Activated CD4-positive, alpha-beta T cell treated with anti-CD3 and anti-CD28 coated beads, Interleukin-2, amount 50 U/mL, for 4 hours (primary cell): ENCODE results near the gene CHST6.
"Not testable (repeated sequence)": the region's sequence is repeated elsewhere in the genome, so short reads cannot be mapped to it uniquely, and the experiment has no call there.

Experiments used
- DNase-seq, 2 experiments: peaks; one replicate each; pipeline ENCODE4 v3.0.0-alpha.2; 2020

Gene CHST6

GRCh38 chr16:75502916-75503605, 7.8 kb upstream of the CHST6 start:
- no peak for DNase-seq

GRCh38 chr16:75501820-75502219, 6.6 kb upstream of the CHST6 start:
- not testable (repeated sequence) for DNase-seq

DNA sequence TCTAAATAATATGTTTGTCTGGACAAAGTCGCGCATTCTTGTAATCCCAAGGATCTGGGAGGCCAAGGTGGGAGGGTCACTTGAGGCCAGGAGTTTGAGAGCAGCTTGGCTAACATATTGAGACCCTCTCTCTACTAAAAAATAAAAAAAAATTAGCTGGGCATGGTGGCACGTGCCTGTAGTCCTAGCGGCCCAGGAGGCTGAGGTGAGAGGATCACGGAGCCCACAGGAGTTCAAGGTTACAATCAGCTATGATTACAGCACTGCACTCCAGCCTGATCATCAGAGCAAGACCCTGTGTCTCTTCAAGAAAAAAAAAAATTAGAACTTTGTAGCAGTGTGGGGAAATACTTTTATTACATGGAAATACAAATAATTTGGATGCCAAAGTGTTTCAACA, 6.1 kb upstream of the CHST6 start:
- DNase-seq = no peak

DNA sequence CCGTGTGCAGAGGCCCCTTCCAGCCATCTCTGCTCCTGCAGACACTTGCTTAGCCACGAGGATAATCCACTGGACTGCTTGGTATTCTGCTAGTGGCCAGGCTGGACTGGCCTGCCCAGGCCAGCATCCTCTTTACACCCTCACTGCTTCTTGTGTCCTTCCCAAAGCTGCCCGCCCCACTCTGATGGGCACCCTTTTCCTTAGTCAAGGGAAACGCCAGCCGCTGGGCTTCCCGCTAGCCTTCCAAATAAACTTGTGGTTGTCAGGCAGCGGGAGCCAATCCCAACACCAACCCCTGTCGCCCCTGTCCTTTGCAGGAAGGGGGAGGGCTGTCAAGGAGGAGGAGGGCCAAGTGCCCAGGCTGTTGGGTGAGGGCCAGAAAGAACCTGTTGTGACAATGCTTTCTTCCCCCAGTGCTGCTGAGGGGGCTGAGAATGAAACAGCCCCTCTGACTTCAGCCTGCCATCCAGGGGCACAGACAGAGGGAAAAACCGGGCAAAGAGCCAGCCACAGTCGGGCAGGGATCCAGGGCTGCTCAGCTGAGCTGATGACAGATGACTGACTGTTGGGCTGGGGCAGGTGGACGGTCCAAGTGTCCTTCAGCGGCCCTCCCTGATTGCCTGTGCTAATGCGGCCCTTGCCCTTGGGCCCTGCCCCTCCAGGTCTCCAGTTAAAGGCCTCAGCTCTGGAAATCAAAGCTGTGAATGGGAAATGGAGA, 3.5 kb upstream of the CHST6 start:
- not testable (repeated sequence) for DNase-seq

DNA sequence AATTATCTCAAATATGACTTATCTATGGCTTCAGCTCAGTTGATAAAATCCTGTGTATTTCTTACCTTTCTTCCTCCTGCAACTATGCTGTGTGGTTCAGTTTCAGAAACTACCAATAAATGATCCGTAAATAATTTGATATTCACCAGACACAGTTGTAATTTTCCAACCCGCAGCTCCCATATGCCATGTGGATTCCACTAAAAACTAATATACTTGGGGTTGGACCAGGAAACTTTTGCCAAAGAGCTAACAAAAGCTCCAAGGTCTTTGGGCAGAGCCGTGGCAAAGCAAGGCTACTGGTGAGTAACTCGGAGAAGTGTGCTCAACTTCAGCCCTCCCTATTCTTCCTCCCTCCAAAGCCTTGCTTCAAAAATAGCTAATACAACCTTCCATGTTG, 2.3 kb upstream of the CHST6 start:
- DNase-seq = no peak

- no peak for DNase-seq
Observed at GRCh38 chr16:75494661-75495075, 573 bp downstream of the CHST6 start.

DNA sequence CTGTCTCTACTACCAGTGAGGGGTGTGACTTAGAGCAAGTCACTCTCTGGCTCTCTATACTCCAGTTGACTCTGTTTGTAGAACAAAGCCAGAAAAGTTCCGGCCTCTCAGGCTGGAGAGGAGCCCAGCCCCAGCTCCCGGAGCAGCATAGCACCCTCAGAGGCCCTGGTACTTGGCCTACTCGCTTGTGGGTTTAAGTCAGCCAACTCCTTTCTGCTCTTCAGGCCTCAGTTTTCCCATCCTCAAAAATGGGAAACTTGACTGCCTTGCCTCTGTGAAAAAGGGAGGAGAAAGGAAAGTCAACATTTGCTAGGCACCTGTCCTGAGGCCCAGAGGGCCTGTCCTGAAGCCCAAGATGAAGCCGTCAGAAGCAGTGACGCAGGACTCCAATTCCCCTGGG, 1.1 kb downstream of the CHST6 start:
- no peak for DNase-seq

DNA sequence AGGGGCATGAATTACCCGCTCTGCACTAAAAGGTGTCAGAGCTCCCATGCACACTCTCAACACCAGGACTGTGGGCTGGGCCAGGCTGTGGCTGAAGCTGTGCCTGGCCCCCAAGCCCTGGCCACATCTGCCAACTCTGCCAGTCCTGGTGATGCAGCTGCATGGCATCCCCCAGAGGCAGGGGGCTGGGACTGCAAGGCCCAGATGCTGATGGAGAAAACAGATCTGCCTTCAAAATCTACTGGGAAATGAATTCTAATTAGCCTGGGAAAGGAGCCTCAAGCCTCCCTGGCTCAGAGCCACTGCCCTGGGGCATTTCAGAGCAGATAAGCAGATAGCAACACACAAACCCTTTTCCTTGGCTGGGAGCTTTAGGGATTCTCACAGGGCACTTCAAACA, 3.4 kb downstream of the CHST6 start:
- no peak for DNase-seq

DNA sequence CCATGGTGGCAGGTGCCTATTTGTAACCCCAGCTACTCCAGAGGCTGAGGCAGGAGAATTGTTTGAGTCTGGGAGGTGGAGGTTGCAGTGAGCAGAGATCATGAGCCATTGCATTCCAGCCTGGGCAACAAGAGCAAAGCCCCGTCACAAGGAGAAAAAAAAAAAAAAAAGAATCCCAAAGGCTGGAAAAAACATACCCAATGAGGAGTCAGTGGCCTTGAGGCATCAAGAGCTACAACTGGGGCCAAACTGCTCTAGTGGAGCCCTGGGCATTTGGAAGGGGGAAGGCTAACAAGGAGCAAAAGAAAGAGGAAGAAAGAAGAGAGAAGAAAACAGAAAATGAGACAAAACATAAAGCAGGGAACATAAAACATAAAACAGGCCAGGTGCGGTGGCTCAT, 6.9 kb downstream of the CHST6 start:
- DNase-seq = no peak

DNA sequence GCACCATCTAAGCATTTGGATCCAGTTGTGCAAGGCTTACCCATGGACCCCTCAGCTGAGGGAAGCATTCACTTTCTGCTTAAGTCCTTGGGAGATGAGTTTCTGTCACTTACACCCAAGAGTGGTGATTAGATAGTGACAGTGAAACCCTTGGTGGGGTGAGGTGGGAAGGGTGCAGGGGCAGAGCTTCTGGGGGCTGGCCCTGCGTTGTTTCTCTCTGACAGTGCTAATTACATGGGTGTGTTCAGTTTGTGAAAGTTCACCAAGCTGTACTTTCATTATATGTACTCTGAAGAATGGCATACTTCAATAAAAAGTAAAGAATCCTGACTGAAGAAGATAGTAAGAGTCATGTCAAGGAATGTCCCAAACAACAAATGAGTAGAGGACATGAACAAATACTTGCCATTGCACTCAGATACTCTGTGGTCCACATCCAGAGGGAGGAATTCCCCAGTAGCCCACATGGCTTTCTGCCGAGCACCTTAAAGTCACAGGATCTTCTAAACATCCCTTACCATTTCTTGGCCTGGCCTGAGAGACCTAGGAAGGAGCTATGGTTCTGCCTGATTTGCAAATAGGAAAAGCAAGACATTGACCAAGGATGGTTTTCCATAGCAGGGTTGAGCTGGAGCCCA, 8.4 kb downstream of the CHST6 start:
- DNase-seq = no peak

GRCh38 chr16:75486014-75486675, 9.1 kb downstream of the CHST6 start:
- no peak for DNase-seq

DNA sequence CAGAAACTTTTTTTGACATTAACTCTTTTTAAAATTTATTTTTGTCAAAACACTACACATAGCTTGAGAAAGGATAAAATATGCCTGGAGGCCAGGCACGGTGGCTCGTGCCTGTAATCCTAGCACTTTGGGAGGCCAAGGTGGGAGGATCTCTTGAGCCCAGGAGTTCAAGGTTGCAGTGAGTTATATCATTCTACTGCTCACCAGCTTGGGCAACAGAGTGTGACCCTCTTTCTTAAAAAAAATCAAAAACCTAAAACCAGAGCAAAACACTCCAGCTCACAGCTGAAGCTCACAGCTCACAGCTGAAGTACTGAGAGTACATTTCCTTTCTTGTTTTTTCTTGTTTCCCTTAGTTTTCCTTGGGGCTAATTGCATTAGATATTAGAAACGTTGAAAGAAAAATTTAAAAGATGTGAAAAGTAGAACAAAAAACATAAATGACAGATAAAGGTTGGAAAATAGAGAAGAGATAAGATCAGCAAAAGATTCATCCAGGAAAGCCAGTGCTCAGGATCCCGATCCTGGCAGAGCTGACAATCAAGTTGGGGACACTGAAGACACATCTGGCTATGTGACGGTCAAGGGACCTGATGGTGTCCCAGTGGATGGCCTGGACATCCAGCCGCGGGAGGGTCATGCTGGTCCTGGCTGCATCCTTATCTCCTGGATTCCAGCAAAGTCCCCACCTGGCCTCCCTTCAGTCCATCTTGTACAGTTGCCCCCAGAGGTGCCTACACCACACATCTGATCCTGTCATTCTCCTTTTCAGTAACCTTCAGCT, 9.8 kb downstream of the CHST6 start:
- DNase-seq = no peak

GRCh38 chr16:75483222-75483621, 12.0 kb downstream of the CHST6 start:
- DNase-seq = no peak

- DNase-seq = no peak
Observed at GRCh38 chr16:75482434-75483205, 12.6 kb downstream of the CHST6 start.

DNA sequence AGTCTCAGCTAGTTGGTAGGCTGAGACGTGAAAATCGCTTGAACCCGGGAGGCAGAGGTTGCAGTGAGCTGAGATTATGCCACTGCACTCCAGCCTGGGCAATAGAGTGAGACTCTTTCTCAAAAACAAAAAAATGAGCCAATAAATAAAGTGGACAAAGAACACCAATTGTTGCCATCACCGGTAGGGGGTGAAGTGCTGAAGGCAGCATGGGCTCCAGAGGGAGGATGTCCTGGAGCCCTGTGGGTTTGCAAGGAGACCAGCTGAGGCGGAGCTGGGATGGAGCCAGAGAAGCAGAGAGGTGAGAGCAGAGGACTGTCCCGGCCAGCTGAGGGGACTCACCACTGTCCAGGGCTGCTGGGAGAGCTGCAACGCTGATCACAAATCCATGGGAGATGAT, 13.8 kb downstream of the CHST6 start:
- no peak for DNase-seq

GRCh38 chr16:75479421-75479990, 15.7 kb downstream of the CHST6 start:
- no peak for DNase-seq

GRCh38 chr16:75478480-75479345, 16.5 kb downstream of the CHST6 start:
- no peak for DNase-seq

- no peak for DNase-seq
Observed at GRCh38 chr16:75477680-75478473, 17.4 kb downstream of the CHST6 start.

DNA sequence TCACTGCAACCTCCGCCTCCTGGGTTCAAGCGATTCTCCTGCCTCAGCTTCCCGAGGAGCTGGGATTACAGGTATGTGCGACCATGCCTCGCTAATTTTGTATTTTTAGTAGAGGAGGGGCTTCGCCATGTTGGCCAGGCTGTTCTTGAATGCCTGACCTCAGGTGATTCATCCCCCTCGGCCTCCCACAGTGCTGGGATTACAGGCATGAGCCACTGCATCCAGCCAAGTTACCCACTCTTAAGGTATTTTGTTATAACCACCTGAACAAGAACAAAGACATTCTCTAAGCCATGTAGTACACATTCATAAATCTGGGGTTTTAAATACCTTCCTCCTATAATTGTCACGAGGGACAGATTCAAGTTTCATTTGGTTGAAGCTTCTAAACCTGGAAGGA, 18.4 kb downstream of the CHST6 start:
- DNase-seq = no peak

DNA sequence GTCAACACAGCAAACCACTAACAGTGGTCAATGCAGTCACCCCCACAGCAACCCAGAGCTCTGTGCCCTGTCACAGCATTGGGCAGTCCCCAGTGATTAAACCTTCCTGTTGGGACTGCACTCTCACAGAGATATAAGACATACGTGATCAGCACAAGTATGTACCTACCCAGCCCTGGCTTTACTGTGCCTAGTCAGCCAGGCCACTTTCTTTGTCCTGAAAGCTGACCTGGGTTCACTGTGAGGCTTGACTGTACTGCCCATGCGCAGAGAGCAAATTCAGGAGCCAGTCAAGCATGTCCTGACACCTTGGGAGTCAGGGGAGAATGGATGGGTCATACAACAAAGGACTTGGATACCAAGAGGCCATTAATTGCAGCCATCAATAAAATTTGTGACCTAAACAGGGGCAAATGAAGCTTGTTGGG, 19.8 kb downstream of the CHST6 start:
- DNase-seq = no peak
